Kidney capillary endothelial cell (primary cell): ENCODE results near the gene FAM200A.
"Not testable (repeated sequence)": the region's sequence is repeated elsewhere in the genome, so short reads cannot be mapped to it uniquely, and the experiment has no call there.

ENCODE experiments used
- DNase-seq: peaks from one replicate; pipeline ENCODE4 v3.0.0-alpha.2; 2018; ENCODE audit warnings: low spot score

FAM200A gene

DNA sequence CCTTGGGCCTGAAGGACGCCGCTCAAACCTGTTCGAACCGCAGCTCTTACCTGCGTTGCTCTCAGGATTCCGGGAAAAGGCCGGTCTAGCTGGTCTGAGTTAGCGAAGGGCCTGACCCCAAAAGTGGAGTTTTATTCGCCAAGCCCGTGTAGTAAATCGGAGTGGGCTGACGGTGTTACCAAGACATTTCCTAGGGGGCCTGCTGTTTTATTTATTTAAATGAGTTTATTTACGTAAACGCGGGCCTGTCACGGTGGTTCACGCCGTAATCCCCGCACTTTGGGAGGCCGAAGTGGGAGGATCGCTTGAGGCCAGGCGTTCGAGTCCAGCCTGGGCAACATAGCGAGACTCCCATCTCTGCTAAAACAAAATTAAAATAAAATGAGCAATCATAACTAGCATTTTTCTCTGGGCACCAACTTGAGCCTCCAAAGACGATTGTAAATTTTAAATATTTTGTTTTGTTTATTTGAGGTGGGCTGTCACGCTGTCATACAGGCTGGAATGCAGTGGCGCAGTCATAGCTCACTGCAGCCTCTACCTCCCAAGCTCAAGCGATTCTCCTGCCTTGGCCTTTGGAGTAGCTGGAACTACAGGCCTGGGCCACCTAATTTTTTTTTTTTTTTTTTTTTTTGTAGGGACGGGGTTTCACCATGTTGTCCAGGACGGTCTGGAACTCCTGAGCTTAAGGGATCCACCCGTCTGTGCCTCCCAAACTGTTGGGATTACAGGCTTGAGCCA lies 7.4 kb upstream of the FAM200A start:
- no peak for DNase-seq

DNA sequence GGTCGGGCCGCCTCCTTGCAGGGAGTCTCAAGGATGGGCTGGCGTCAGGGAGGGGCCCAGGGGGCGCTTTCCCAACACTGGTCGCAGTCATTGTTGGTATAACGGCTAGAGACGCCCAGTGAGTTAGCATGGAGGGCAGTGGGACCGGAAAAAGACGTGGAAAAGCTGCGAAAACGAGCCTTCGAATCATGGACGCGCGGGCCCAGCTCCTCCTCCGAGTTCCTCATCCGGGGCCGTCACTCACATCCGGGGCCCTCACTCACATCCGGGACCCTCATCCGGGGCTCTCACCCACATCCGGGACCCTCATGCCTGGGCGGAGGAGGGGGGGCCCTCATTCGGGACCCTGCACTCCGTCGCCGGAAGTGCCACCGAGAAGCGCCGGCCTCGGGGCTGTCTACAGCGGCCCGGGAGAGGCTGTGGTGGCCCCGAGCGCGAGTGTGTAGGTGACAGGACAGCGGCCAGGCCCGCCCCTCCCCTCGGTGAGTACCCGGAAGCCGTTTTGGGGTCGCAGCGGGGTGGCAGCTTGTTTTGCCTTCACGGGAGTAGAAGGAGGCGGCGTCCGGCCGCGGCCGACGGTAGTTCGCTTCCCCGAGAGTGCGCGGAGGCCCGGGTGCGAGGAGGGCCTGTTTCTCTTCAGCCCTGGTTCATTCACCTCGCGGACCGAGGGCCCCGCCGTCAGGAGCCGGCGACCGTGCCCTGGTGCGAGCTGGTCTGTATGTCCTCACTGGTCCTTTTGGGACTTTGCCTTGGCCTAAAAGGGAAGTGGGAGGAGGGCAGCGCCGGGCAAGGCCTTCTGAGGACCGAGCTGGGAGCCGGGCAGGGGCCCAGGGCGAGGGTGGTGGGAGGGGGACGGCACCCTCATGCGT lies 6.6 kb upstream of the FAM200A start, which contains the start of gene ZNF655:
ZNF655 (plus strand) TSS at position 337 of the 869 bp plus-strand sequence. CDS start 1,918 bp downstream, outside the sequence.
- DNase-seq: no peak

DNA sequence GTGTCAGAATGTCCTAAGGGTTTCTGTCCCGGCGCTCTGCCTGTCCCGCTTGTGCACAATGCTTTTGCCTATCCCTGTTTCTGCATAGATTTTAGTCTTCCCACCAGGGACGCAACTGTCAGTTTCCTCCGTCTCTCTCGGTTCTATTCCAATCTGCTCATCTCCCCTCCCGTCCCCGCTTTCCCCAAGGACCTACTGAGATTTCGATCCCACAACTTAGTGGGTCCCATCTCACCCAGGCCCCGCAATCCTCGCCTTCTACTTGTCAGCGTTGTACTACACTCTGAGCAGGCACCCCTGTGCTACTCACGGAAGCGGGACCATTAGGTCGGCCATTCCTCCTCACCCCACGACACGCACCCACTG lies 6.0 kb upstream of the FAM200A start:
- DNase-seq: no peak

DNA sequence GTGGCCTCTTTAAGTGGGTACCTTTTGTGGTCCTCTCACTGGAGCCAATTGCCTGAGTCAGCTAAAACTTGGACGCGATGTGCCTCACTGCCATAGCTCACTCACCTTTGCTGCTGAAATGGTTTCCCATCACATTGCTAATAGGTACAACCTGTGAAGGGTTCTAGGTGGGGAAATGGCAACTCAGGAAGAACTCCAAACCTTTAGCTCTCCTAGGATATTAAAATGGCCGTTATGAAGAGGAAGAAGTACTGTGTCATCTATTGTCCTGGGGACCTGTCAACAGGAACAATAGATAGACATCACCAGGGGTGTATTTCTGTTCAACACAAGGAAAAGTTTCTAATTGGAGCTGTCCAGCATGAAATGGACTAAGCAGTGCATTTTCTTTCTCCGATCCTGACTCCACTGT lies 5.3 kb upstream of the FAM200A start:
- DNase-seq: peak; percentile 52

DNA sequence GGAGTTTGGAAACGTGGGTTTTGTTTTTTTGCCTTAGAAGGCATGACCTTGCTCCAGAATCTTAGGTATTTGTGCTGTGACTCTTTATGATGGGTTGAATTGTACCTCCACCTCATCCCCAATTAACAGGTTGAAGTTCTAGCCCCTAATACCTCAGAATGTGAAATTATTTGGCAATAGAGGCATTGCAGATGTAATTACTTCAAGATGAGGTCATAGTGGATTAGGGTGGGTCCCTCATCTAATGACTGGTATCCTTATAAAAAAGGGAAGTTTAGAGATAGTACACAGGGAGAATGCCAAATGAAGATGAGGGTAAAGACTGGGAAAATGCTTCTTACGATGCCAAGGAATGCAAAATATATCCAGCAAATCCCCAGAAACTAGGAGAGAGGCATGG lies 3.0 kb upstream of the FAM200A start:
- DNase-seq: no peak

DNA sequence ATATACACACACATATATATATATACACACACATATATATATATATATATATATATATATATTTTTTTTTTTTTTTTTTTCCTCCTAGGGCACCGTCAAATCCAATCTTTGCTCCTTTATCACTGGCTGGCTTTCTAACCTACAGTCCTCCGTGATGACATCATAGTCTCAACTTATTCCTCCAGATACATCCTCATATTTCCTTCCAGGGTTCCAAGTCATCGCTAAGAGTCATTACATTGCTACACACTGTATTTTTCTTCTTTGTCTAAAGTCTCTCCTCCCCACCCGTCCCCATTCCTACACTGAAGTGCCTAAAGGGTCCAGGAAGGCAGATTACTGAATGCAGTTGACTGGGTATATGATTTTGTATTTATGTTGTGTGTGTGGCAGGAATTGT lies 1.1 kb upstream of the FAM200A start:
- no peak for DNase-seq

DNA sequence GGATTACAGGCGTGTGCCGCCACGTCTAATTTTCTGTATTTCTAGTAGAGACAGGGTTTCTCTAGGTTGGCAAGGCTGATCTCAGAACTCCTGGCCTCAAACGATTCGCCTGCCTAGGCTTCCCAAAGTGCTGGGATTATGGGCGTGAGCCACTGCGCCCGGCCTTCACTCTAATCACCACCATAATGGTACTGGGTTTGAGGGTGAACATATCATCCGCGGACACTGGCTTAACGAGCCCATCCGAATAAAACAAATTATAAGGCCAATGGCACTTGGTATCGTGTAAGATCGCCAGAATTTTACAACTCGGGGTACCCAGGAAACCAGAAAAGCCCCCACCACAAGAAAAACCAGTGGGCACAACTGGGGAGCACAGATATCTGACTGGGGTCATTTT lies 580 bp downstream of the FAM200A start:
- DNase-seq: no peak

DNA sequence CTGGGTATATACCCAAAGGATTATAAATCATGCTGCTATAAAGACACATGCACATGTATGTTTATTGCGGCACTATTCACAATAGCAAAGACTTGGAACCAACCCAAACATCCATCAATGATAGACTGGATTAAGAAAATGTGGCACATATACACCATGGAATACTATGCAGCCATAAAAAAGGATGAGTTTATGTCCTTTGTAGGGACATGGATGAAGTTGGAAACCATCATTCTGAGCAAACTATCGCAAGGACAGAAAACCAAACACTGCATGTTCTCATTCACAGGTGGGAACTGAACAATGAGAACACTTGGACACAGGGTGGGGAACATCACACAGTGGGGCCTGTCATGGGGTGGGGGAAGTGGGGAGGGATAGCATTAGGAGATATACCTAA lies 2.4 kb downstream of the FAM200A start:
- DNase-seq: not testable (repeated sequence)

DNA sequence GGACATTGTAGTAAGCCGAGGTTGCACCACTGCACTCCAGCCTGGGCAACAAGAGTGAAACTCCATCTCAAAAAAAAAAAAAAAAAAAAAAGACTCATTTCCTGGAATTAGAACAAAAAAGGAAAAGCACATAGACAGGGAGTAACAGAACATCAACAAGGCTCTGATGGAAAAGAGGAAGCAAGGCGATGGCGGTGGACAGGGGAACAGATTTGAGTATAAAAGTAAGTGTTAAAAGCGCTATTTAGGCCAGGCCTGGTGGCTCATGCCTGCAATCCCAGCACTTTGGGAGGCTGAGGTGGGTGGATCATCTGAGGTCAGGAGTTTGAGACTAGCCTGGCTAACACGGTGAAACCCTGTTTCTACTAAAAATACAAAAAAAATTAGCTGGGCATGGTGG lies 6.6 kb downstream of the FAM200A start:
- DNase-seq: not testable (repeated sequence)

DNA sequence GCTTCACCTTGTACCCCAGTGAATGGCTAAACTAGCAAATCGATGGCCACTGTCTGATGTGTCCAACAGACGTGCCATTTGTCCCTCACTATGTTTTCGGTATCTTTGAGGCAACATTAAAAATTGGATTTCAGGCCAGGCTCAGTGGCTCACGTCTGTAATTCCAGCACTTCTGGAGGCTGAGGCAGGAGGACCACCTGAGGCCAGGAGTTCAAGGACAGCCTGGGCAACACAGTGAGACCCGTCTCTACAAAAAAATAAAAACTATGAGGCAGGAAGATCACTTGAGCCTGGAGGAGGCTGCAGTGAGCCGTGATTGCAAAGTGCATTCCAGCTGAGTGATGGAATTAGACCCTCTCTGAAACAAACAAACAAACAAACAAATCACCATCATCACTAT lies 8.0 kb downstream of the FAM200A start:
- DNase-seq: no peak

DNA sequence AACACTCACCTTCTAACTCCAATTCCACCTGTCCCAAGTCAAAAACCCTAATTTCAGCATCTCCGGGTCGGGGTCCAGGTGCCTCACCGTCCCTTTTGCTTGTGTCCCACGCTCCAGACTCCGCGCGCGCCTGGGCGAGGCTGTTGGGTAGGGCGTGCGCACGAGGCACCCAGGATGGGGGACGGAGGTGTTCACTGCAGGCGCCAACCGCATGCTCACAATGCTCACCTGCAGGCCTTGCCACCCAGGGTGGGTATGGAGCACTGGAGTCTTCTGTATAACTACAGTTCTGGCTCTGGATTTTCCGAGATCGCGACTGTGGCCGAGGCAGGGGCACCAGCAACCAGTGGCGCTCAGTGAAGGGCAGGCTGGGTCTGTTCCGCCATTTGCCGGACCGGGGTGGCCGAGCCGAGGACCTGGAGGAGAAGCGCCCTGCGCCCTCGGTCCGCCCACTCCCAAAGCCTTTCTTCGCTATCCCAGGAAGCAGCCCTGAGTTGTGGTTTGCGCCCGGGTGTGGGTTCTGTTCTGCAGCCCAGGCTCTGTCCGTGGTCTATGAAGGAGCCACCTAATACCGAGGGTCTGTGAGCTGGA lies 8.7 kb downstream of the FAM200A start:
- DNase-seq: no peak

DNA sequence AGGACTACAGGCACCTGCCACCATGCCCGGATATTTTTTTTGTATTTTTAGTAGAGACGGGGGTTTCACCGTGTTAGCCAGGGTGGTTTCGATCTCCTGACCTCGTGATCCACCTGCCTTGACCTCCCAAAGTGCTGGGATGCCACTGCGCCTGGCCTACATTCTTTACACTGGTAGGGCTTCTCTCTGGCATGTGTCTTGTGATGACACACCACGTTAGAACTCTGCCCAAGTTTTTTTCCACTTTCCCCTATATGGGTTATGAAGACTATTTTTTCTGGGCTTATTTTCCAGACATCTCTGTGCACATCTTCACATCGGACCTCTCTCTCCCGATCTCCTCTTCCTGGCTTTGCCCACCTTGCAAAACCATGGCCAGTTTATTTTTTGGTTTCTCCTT lies 10.7 kb downstream of the FAM200A start:
- no peak for DNase-seq

DNA sequence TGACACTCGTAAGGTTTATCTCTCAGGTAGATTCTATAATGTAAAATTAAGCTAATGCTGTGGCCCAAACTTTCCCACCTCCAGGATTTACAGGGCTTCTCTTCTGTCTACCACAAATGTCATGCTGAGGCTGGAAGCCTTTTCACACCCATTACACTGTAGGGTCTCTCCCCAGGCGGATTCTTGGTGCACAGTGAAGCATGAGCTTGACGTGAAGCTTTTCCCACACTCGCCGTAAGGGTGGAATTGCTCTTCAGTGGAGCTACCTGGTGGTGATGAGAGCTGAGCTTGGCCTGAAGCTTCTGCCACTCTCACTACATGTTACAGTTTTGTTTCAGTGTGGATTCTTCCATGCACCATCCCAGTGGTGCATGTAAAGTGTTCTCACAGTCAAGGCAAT lies 11.4 kb downstream of the FAM200A start:
- DNase-seq: no peak

DNA sequence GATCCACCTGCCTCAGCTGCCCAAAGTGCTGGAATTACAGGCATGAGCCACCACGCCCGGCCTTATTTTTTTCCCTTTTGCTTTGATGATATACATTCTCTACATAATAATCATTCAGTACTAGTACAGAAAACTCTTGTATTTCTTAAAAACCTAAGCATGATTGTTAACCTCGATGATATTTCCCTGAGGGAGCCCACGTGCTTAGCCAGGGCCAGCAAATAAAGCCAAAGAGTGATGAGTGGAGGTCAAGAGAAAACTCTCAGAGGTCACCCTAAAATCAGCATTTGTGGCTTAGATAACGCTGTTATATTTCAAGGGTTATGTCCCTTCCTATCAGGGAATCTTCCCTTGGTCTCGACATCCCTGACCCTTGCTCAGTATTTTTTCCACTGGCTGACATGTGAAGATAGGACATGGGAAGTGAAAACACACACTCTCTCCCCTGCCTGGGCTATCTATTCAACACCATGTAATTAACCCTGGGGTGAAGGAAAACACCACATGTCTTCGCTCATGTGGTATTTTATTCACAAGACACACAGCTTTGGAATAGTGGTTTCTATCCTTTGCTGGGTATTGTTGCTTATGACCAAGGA lies 12.6 kb downstream of the FAM200A start:
- DNase-seq: no peak

DNA sequence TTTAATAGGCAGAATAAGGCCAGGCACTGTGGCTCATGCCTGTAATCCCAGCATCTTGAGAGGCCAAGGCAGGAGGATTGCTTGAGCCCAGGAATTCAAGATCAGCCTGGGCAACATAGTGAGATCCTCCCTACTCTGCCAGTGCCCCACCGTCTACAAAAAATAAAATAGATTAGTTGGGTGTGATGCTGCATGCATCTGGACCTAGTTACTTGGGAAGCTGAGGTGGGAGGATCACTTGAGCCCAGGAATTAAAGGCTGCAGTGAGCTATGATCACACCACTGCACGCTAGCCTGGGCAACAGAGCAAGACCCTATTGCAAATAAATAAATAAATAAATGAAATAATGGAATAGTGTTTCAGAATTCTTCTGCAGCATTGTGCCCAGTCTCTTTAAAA lies 16.2 kb downstream of the FAM200A start:
- no peak for DNase-seq

DNA sequence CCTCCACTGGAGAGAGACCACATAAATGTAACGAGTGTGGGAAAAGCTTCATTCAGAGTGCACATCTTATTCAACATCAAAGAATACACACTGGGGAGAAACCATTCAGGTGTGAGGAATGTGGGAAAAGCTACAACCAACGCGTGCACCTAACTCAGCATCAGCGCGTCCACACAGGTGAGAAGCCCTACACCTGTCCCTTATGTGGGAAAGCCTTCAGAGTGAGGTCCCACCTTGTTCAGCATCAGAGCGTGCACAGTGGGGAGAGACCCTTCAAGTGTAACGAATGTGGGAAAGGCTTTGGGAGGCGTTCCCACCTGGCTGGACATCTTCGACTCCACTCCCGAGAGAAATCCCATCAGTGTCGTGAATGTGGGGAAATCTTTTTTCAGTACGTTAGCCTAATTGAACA lies 20.6 kb downstream of the FAM200A start:
- no peak for DNase-seq

DNA sequence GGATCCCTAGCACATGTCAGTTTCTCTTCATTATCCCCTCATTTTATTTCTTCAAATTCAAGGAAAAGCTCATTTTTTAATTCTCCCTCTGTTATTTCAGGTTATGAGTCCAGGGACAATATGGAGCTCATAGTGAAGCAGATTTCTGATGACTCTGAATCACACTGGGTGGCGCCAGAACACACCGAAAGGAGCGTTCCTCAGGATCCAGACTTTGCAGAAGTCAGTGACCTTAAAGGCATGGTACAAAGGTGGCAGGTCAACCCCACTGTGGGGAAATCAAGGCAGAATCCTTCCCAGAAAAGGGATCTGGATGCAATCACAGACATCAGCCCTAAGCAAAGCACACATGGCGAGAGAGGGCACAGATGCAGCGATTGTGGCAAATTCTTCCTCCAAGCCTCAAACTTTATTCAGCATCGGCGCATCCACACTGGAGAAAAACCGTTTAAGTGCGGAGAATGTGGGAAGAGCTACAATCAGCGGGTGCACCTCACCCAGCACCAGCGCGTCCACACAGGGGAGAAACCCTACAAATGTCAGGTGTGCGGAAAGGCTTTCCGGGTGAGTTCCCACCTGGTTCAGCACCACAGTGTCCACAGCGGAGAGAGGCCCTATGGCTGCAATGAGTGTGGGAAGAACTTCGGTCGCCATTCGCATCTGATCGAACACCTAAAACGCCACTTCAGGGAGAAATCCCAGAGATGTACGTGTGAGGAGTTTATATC lies 26.0 kb downstream of the FAM200A start:
- no peak for DNase-seq

DNA sequence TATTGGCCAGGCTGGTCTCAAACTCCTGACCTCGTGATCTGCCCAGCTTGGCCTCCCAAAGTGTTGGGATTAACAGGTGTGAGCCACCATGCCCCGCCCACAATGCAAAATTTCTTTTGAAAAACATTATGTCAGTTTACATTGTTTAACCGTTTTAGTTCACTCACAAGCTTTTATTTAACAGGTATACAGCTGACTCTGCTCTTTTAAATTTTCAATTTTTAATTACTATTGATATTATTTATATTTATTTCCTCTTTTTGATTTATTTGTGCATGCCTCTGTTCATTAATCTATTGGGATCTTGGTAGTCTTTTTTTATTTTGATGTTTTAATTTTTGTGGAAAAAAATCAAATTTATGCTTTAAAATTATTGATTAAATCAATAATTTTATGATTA lies 30.5 kb downstream of the FAM200A start:
- DNase-seq: no peak

DNA sequence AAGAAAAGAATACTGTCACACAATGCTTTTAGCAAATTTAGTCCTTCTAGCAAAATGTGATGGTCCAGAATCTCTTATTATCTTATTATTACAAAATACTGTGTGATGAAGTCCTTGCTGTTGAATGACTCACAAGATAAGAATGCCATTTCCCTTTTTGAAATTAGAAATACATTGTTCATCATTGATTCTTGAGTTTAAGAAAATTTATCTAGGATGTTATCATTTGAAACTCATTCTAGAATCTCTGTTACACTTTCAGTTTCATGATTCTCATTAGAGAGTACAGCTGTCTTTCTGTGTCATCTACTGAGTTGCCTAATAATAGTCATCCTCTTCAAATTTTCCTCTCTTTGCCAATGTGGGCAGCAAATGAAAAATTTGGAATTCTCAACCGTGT lies 37.9 kb downstream of the FAM200A start:
- DNase-seq: peak; percentile 22

DNA sequence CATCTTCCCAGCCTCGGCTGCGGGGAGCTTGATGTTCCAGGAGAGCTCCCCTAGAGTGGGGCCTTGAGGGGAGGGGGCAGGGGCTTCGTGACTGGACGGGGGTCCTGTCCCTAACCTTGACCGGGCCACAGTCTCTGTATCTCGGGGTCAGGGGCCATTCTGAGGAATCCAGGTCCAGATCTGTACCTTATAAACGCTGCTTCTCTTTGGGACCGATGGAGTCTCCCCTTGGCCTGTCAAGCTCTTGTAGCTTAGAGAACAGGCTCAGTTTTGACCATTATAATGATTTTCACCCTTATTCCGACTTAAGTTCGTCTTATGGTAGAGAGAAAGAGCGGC lies 46.6 kb downstream of the FAM200A start:
- DNase-seq: no peak

DNA sequence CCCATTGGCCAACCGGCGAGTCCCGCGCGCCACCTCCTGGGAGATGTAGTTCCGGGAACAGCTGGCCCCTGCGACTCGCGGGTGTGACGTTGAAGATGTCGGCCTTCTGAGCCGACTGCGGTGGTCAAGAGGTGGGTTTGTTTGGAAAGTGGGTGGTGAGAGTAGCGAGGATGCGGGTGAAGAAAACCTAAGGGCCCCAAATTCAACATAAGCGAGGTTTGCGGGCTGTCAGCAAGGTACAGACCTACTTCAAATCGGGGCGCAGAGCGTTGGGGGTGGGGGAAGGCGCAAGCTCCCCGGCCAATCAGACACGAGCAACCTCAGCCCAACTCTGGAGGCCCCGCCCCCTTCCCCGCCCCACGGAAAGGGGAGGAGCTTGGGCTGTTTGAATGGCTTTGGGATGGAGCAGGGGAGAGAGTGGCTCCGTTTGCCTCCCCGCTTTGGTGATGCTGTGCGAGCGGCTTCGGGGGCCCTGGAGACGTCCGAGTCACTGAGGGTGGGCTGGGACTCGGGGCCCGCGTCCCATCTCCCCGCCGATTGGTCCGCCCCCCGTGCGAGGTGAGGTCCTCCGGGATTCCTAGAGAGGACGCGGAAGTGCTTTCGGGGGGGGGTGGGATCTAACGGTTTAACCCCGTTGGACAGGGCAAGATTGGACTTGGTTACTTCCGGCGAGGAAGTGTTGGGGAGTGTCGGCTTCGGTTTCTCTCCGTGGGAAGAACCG lies 47.2 kb downstream of the FAM200A start, which contains the start of gene ZKSCAN5:
ZKSCAN5 (plus strand) TSS at position 60 of the 721 bp plus-strand sequence. CDS start 1,383 bp downstream, outside the sequence.
- DNase-seq: peak; percentile 97
